Transverse colon (tissue), 4 donors: Measurements from ENCODE around the gene PPP1R9A.

ENCODE experiments used
- POLR2A ChIP-seq: fragments of 450-650 bp; IDR thresholded peaks from one replicate; pipeline ENCODE4 v1.6.1; 2016; ENCODE audit warnings: antibody characterized with exemption, mild to moderate bottlenecking, moderate library complexity
- POLR2AphosphoS5 ChIP-seq, 3 donors: sonication (generic); formaldehyde crosslinking; IDR thresholded peaks; one replicate each; pipeline ENCODE4 v1.6.1; 2016; ENCODE audit warnings: antibody characterized with exemption in 3 of 3
- TF ChIP-seq, protein P1 (sequence below), 5 experiments: fragments of 200-600 bp in 3 of 5; fragments of 450-650 bp in 2 of 5; sonication (generic) in 3 of 5; IDR thresholded peaks; 1 replicate in 2 of 5; 2 replicates in 3 of 5; pipeline ENCODE4 v1.5.1; 2016 to 2017; ENCODE audit warnings: antibody characterized with exemption in 5 of 5, inconsistent platforms in 3 of 5, mild to moderate bottlenecking in 2 of 5, moderate library complexity in 1 of 5

DNA sequence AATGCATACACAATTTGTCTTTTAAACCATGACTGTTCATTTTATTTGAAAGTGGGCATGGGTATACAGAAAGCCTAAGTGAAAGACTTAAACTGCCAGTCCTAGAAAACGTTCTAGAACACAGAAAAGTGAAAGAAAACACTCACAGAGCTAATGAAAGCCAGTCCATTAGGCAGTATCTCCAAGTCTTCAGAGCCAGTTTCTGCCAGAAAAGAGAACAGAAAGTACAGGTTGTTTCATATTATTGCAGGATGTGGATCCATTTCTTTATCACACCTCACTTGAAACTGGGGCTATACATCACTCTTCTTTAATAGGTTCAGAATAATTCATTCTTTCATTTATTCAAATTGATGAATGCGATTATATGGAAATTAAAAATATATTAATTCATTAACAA is 409.2 kb downstream of the PPP1R9A start:
- TF ChIP-seq, protein P1, sequence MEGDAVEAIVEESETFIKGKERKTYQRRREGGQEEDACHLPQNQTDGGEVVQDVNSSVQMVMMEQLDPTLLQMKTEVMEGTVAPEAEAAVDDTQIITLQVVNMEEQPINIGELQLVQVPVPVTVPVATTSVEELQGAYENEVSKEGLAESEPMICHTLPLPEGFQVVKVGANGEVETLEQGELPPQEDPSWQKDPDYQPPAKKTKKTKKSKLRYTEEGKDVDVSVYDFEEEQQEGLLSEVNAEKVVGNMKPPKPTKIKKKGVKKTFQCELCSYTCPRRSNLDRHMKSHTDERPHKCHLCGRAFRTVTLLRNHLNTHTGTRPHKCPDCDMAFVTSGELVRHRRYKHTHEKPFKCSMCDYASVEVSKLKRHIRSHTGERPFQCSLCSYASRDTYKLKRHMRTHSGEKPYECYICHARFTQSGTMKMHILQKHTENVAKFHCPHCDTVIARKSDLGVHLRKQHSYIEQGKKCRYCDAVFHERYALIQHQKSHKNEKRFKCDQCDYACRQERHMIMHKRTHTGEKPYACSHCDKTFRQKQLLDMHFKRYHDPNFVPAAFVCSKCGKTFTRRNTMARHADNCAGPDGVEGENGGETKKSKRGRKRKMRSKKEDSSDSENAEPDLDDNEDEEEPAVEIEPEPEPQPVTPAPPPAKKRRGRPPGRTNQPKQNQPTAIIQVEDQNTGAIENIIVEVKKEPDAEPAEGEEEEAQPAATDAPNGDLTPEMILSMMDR (IDR thresholded peaks at IDR 0.05): no peak
- TF ChIP-seq POLR2A (no peak), POLR2AphosphoS5 (IDR thresholded peaks at IDR 0.05) (no peak)
